Central memory CD4-positive, alpha-beta T cell (primary cell): Measurements from ENCODE around the gene NGFR.
"Not testable (repeated sequence)": the region's sequence is repeated elsewhere in the genome, so short reads cannot be mapped to it uniquely, and the experiment has no call there.

Experiments used
- DNase-seq: peaks from one replicate; pipeline ENCODE4 v3.0.0; 2022

Gene NGFR

GRCh38 chr17:49547566-49547965 is 52.5 kb downstream of the NGFR start:
- no peak for DNase-seq

GRCh38 chr17:49548051-49548505 is 53.0 kb downstream of the NGFR start:
- DNase-seq = no peak

GRCh38 chr17:49548506-49549310 is 53.6 kb downstream of the NGFR start:
- DNase-seq = no peak

GRCh38 chr17:49549311-49549605 is 54.2 kb downstream of the NGFR start:
- DNase-seq = no peak

- no peak for DNase-seq
Measured at GRCh38 chr17:49549691-49550678, 54.9 kb downstream of the NGFR start.

GRCh38 chr17:49550764-49551163 is 55.7 kb downstream of the NGFR start:
- not testable (repeated sequence) for DNase-seq

- no peak for DNase-seq
Measured at GRCh38 chr17:49551221-49552069, 56.4 kb downstream of the NGFR start.

- DNase-seq = no peak
Measured at GRCh38 chr17:49552070-49552751, 57.1 kb downstream of the NGFR start.

- no peak for DNase-seq
Measured at GRCh38 chr17:49553676-49554335, 58.7 kb downstream of the NGFR start.

- no peak for DNase-seq
Measured at GRCh38 chr17:49554694-49555494, 59.8 kb downstream of the NGFR start.

GRCh38 chr17:49555495-49556222 is 60.6 kb downstream of the NGFR start:
- DNase-seq = no peak

GRCh38 chr17:49556223-49556943 is 61.3 kb downstream of the NGFR start:
- peak; percentile 73 for DNase-seq

- DNase-seq = peak; percentile 16
Measured at GRCh38 chr17:49557312-49558024, 62.4 kb downstream of the NGFR start.
